ENCODE data around the gene CACTIN. TPM values are rescaled to one million over a fixed set of nuclear protein-coding genes. Genes with fewer than 3 reads are reported as not detected.
"Not testable (repeated sequence)": the region's sequence is repeated elsewhere in the genome, so short reads cannot be mapped to it uniquely, and the experiment has no call there.

CACTIN gene
- total RNA-seq, 1 donor from 2014 or later, result 21.6 TPM

DNA sequence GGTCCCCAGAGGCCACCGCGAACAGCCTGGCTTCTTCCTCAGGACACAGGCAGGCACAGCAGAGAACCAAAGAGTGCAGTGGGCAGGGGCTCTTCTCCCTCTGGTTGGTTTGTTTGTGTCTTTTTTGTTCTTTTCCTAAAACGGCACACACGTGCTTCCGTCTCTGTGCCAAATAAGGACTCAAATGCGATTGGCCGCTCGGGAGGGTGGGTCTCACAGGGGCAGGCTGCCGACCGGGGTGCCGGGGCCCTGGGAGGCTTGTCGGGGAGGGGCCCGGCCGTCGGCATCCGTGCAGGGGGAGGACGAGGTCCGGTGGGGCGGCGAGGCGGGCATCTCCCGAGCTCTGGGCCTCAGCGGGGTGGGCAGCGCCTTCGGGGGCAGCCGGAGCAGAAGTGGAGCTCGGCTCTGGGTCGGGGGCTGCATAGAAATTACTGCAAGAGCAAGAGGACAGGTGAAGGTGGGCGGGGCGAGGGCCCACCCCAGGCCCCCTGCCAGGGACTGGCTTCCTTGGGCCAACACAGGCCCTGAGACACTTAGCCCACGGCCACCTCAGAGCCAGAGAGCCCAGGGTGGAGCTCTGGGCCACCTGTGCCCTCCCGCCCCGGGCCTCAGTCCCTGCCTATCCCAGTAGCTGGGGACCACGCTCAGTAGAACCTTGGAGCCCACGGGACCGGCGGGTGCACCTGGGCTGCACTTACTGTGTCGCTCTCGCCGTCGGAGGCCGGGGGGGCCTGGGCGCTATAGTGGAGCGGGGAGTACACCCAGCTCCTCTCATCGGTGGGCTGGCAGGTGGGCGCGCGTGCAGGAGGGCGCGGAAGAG is 6.4 kb upstream of the CACTIN start:
- FAIRE-seq, result no peak
- DNase-seq (ENCODE audit: low spot score in 2 of 2), result peak; percentile 58 to 71

DNA sequence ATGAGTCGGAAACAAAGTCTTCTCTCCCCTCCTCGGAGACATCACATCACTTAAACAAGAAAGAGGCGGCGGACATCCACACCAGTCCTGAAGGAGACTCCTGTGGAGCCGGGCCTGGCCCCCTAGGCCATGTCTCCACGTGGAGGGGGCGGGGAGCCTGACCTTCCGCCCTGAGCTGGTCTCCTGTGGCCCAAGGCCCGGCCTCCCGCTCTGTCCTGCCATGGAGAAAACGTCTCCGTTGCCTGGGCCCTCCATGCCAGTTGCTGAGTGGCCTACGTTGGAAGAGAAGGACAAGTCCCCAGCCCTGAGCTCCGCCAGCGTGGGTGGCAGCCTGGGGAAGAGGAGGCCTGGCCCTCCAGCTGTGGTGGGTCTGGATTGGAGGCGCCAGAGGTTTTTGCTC is 5.5 kb upstream of the CACTIN start:
- DNase-seq (ENCODE audit: low spot score in 2 of 2), result no peak
- no peak for FAIRE-seq

DNA sequence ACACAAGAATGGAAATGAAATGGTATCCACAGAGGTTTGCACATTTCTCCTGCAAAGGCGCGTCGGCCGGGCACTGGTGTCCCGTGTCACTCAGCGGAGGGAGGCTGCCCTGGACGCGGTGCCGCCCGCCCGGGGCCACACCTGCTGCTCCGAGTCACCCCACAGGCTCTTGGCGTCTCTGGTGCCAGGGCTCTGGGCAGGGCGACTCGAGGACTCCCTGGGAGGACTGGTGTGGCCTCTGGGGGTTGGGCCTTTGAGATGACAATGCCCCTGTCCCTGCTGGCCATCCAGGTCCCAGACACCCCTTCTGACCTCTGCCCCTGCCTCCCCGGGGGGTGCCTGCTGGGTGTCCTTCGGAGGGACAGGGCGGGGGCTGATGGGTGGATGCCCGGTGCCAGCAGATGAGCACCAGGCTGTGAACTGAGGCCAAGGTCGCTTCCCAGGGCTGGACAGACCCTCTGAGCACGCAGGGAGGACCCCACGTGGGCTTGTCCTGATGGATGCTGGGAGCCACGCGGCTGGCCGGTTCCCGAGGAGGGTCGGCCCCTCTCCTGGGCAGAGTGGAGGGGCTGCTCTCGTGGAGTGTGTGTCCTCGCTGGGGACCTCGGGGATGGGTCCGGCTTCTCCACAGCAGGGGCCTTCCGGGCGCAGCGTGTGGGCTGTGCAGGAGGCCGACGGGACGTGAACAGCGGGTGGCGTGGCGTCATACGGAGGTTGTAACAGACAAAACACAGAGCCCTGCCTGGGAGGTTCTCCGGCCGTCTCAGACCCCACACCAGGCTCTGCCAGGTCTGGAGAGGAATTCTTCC is 4.7 kb upstream of the CACTIN start:
- FAIRE-seq, result no peak
- DNase-seq (ENCODE audit: low spot score in 2 of 2), result no peak

DNA sequence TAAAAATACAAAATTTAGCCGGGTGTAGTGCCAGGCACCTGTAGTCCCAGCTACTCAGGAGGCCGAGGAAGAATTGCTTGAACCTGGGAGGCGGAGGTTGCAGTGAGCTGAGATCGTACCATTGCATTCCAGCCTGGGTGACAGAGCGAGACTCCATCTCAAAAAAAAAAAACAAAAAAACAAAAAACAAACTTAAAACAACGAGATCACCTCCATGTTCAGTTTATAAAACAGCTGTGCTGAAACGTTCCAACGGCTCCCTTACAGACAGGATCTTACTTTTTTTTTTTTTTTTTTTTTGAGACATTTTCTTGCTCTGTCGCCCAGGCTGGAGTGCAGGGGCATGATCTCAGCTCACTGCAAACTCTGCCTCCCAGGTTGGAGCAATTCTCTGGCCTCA is 2.2 kb upstream of the CACTIN start:
- not testable (repeated sequence) for FAIRE-seq; DNase-seq (ENCODE audit: low spot score in 2 of 2)

DNA sequence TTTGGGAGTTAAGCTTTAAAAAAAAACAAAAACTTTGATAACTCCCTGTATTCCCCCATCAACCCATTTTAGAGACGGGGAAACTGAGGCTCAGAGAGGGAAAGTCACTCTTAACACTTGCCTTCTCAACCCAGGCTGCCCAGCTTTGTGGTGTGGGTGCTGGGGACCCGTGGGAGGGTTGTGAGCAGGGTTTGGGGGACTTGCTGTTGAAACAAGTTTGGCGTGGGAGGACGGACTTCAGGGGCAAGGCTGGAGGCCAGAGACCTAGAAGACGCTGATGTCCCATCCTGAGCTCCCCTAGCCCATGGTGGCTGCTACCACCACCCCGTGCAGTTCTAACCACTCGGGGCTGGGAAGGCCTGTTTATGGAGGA is 747 bp upstream of the CACTIN start:
- FAIRE-seq, result no peak
- DNase-seq (ENCODE audit: low spot score in 2 of 2), result no peak

DNA sequence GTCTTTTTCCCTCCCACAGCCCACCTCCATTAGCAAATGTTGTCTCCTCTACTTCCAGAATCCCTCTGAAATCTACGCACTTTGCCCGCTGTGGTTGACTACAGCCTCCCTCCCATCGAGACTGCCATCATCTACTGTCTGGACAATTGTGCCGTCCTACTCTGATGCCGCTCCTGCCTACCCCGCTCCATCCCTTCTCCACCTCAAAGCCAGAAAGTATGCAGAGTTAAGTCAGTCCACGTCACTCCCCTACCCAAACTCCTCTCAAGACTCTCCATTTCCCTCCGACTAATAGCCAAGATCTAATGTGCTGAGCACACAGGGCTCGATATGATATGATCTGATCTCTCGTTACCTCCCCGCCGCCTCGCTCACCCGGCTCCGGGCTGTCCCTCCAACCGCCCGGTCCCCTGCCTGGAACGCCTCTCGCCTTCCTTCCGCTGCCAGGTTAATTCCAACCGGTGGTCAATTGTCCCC is 556 bp downstream of the CACTIN start:
- DNase-seq (ENCODE audit: low spot score in 2 of 2) (no peak), FAIRE-seq (no peak)

DNA sequence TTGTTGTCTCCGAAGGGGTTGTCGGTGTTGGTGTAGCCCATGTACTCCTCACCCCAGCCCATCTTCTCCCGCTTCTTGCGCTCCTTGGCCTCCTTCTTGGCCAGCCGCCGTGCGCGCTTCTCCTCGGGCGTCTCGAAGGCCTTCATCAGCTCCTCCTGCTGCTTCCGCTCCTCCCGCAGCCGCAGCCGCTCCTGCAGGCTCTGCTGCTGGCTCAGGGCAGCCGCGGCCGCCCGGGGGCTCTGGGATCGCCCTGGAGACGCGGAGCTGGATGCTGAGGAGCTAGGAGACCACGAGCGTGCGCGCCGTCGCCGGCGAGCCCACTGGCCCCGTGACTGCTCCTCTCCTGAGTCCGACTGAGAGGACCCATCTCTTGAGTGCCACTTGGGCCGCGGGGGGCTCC is 2.9 kb downstream of the CACTIN start:
- FAIRE-seq (no peak), DNase-seq (ENCODE audit: low spot score in 2 of 2) (no peak)

DNA sequence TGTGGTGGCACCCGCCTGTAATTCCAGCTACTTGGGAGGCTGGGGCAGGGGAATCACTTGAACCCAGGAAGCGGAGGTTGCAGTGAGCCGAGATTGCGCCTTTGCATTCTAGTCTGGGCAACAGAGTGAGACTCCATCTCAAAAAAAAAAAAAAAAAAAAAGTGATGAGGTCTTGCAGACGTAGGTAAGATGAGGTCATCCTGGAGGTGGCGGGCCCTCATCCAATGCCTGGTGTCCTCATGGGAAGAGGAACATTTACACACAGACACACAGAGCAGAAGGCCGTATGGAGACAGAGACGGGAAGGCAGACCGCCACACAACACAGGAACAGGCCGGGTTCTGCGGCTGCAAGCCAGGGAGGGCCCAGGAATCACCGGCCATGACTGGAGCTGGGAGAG is 4.4 kb downstream of the CACTIN start:
- FAIRE-seq (no peak), DNase-seq (ENCODE audit: low spot score in 2 of 2) (no peak)

DNA sequence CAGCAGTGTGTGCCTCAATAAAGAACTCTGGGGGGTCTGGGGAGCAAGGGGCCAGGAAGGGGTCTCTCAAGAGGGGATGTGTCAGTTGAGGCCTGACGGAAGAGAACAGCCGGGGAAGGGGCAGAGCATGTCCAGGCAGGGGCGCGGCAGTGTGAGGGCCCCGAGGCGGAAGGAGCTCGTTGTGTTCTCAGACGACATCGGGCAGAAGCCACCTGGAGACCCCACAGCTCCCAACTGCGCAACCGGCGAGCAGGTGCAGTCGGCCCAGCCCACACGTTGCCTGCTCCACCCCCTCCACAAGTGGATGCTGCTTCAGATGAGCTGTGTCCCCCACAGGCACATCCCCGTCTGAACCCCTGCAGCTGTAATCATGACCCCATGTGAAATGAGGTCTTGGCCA is 4.9 kb downstream of the CACTIN start:
- FAIRE-seq (no peak), DNase-seq (ENCODE audit: low spot score in 2 of 2) (no peak)

DNA sequence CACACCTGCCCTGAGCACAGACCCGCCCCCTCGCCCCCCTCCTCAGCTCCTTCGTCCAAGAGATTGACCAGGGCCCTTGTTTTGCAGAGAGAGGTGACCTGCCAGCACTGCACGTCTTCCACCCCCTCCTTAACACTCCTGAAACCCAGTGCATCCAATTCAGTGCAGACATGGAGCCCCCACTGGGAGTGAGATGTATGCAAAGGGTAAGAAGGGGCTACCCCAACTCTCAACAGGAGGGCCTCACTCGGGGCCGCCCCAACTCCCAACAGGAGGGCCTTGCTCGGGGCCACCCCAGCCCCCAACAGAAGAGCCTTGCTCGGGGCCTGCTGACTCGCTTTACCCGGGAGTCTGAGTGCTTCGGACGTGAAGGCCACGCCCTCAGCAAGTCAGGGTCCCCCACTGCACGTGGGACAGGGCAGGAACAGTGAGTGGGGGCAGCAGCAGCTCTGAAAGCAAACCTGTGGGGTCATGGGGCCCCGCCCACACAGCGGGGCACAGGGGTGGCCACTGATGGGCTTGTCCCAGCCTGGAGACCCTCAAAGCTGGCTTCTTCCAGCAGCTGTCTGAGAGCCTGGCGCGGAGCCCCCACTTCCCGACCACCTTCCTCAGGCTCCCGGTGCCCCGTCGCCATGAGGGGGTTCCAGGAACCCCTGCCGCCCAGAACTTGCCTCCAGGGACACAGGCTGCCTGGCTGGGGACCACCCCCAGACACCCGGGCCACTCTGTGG is 5.6 kb downstream of the CACTIN start:
- FAIRE-seq (no peak), DNase-seq (ENCODE audit: low spot score in 2 of 2) (no peak)

DNA sequence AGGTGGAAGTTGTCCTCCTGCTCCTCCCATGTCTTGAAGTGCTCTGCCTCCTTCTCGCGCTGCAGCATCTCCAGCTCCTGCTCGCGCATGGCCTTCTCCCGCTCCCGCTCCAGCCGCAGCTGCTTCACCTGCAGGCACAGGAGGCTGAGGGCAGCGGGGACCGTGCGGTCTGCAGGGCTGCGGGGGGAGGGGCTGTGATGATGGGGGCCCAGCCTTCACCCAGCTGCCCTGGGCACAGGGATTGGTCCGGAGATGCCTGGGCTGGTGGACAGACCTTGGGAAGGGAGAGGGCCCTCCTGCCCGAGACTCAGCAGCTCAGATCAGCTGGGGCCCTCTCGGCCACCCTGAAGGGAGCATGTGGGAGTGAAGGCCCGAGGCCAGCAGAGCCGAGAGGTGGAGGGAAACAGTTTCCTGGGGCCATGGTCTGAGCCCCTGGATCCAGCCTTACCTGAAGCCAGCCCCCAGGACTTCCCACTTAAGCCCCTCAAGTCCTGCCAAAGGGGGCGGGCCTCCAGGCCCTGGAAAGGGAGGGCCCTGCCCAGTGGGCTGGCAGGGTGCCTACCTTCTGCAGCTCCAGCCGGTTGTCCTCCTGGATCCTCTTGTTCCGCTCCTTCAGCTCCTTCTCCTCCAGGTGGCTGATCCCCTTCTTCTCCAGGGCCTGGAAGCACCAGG is 6.3 kb downstream of the CACTIN start:
- no peak for FAIRE-seq

DNA sequence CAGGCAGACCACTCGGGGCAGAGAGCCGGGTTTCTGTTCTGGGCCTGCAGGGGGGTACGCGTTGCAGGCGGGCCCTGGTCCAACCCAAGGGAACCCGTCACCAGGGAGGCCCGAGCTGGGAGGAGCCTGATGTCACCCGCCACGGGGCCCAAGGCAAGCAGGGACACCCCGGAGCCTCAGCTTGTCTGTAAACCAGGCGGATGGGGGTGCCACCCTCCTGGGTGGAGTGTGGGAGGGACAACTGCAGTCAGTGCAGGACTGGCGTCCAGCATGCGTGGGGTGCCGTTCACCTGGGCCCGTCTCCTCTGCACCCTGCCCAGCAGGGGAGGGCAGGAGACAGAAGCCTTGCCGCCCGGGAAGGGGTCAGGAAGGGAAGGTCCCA is 7.0 kb downstream of the CACTIN start:
- DNase-seq (ENCODE audit: low spot score in 2 of 2), result no peak
- FAIRE-seq, result no peak

More for the DNA sequence above, 6.3 kb downstream of the CACTIN start:
- DNase-seq (ENCODE audit: low spot score in 2 of 2), result no peak

DNA sequence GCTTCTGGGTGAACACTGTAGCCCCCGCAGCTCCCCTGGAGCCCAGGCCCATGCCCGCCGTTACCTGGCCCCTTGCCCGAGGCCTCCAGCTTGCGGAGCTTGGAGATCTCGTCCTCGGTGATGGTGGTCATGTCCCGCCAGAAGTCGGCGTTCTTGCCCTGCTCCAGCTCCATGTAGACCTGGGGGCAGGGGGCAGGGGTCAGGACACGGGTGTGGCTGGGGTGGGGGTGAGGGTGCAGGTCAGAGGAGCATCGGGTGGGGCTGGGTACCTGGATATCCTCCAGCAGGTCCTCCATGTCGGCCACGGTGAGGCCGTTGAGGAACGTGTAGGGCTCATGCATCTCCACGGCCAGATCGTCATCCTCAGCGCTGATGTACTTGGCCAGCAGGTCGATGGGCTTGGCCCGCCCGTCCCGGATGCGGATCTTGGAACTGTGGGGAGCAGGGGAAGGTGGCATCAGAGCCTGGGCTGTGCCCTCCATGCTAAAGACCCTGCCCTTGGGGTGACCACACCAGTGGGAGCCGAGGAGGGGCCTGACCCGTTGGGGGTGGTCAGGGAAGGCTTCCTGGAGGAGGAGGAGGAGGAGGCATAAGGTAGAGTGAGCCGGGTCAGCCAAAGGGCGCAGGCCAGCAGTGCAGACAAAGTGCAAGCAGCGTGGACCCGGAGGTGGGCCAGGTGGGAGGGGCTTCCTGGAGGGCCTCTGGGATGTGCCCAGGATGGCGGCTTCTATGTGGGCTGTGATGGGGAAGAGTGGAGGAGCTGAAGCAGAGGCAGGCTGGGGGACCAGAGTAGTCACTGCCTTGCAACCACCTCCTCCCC is 7.6 kb downstream of the CACTIN start:
- FAIRE-seq, result no peak
- DNase-seq (ENCODE audit: low spot score in 2 of 2), result no peak

DNA sequence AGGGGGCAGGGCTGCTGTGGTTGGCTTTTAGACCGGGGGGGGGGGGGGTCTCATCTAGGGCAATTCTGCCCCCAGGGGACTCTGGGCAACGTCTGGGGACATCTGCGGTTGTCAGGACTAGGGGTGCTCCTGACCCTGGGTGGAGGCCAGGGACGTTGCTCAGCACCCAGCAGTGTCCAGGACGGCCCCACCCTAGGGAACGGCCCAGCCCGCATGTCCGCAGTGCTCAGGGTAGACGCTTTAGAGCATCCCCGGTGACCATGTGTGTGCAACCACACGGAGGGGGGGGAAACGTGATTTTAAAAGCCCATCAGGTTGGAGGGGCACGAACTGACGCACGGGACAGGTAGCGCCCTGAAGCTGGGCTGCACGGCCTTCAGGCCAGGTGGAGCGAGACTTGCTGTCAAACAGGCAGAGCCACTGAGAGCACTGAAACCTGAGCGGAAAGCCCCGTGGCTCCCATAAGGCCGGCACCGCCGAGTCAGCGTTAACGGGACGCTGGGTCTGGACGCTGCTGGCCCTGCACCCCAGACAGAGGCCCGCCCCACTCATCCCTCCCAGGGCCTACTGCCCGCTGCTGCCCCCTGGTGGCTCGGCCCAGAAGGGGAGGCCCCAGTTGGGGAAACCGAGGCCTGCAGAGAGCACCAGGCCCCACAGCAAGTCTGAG is 8.3 kb downstream of the CACTIN start:
- DNase-seq (ENCODE audit: low spot score in 2 of 2) (peak; percentile 88 to 94), FAIRE-seq (no peak)

DNA sequence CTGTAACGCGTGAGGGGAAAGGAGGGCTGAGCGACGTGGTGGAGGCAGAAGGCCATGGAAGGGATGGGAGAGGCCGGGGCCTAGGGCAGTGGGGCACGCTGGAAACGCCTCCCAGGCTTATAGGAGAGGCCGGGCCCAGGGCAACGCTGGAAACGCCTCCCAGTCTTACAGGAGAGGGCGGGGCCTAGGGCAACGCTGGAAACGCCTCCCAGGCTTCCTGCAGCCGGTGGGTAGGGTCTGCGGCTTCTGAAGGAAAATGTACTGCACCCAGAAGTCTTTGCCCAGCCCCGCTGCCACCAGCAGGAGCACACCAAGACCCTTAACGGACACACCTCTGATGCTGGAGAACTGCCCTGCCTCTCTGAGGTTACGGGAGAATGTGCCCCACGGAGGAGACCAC is 9.1 kb downstream of the CACTIN start:
- DNase-seq (ENCODE audit: low spot score in 2 of 2) (no peak), FAIRE-seq (no peak)

DNA sequence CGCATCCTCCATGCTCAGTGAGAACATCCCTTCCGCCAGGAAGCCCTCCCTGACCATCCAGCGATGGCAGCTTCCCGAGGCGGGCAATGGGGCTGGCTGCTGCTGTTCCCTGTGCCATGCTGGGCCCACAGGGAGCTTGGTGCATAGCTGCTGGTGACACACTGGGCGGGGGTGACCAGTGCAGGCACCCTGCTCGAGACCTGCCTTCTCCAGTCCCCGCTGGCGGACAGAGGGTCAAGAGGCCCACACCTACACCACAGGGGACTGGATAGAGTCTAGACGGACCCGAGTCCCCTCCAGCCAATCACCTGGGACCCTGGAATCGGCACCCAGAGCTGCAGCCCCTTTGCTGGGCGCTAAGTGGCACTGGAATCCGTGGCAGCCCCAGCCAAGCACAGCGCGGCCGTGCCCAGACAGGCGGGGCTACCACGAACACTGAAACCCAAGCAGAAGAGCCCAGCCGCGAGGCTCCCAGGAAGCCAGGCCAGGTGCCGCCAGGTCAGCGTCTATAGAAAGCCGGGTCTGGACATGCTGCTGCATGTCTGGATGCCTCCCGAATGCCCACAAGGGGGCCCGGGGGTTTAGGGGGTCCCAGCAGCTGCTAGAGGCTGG is 11.0 kb downstream of the CACTIN start:
- DNase-seq (ENCODE audit: low spot score in 2 of 2) (no peak), FAIRE-seq (no peak)

DNA sequence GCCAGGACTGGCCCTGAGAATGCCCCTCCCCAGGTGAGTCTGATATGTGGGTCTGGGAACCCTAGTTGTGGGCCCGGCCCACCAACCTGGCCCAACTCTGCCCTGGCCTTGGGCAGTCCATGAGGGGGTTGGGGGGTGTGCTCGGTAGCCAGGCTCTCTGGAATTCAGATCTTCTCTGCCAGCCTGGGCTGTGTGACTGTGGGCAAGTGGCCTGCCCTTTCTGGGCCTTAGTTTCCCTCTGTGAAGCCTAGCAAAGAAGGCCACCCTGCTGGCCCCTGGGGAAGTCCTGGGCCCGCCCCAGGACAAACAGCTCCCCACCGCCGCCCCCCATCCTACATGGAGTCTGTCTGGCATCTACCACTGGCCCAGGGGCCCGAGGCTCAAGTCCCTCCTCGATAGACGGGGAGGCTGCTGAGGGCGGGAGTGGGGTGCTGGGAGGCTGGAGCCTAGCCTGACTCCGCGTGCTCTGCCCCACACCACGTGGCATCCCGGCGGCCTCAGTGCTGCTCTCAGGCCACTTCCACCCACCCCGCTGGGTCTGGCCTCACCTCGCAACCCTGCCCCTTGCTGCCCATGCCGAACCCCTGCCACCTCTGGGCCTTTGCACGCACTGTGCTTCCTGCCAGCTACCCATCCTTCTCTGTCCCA is 11.6 kb downstream of the CACTIN start:
- DNase-seq (ENCODE audit: low spot score in 2 of 2) (no peak), FAIRE-seq (no peak)
